ENCODE measurements around the gene SHTN1. TPM values are rescaled to one million over a fixed set of nuclear protein-coding genes. Genes with fewer than 3 reads are reported as not detected.

Gene SHTN1
- total RNA-seq, 2 donors from 2014 or later, result 0.19 to 0.31 TPM

DNA sequence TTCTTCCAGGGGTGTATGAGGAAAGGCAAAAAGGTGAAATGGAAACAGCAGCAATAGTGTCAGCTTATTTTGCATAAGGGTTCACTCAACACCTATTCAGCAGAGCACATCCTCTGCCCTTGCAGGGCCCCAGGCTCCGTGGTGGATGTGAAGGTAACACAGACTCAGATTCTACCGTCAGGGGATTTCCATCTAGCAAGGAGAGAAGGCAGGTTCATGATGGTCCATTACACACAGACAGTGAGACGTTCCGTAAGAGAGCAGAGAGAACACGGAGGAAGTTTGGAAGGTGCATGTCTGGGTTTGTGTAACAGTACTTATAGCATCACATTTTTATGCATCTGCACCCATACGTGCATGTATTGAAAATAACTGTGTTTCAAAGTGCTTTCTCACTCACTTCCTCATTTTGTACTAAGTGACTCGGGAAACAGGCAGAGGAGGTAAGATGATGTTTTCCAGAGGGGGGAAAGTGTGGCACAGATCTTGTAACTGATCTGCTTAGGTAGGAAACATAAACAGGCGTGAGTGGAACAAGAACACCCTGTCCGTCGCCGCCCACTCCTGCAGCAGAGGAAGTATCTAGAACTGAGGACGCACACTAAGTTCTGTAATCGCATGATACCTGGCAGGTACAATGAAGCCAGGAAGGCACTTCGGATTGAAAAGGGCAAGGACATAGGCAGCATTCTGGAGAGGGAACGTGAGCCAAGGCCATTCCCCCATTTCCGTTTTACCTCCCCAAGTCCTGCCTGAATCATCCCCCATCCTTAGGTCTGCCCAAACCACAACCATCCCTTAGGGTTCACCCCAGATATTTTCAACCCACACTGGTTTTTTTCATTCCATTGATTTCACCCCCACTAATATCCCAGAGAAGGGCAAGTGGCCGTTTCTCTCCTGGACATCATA, 156.7 kb downstream of the SHTN1 start:
- Mint-ChIP-seq H3K36me3 (ENCODE audit: insufficient read depth in 2 of 2) (peaks cover 0 to 6% of the 10 kb centered on the region in 2 donors), H3K27ac (no peak overlapping the region), H3K27me3 (ENCODE audit: low read depth) (peaks cover 66% of the 10 kb centered on the region), H3K4me3 (peak overlapping the region; percentile 53 to 65), H3K4me1 (ENCODE audit: low read depth) (peaks cover 14% of the 10 kb centered on the region), H3K9me3 (no peaks in the 10 kb centered on the region)
- DNase-seq (peak; percentile 31 to 47), ATAC-seq (replicated peaks in 1 of 2) (peak; percentile 89 to 90)

DNA sequence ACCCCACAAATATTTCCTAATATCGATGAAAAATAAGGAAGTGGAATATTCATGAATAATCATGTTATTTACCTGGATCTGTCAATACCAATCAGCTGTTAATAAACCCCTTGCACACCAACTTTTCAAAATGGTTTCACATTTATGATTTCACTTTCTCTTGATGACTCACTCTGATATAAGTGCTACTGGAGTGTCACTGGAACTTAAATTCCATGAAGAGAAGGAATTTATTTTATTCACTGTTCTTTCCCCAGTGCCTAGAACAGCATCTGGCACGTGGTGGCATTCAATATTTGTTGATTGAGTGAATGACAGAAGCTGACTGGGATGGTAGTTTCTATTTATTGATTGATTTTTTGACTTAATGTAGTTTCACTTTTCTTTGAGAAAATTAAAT, 159.2 kb downstream of the SHTN1 start:
- Mint-ChIP-seq H3K4me1 (ENCODE audit: low read depth) (peaks cover 14% of the 10 kb centered on the region), H3K9me3 (no peaks in the 10 kb centered on the region), H3K27ac (no peak overlapping the region), H3K27me3 (ENCODE audit: low read depth) (peaks cover 53% of the 10 kb centered on the region), H3K4me3 (no peak overlapping the region), H3K36me3 (ENCODE audit: insufficient read depth in 2 of 2) (peaks cover 0 to 3% of the 10 kb centered on the region in 2 donors)
- ATAC-seq (replicated peaks in 1 of 2) (no peak), DNase-seq (no peak)

DNA sequence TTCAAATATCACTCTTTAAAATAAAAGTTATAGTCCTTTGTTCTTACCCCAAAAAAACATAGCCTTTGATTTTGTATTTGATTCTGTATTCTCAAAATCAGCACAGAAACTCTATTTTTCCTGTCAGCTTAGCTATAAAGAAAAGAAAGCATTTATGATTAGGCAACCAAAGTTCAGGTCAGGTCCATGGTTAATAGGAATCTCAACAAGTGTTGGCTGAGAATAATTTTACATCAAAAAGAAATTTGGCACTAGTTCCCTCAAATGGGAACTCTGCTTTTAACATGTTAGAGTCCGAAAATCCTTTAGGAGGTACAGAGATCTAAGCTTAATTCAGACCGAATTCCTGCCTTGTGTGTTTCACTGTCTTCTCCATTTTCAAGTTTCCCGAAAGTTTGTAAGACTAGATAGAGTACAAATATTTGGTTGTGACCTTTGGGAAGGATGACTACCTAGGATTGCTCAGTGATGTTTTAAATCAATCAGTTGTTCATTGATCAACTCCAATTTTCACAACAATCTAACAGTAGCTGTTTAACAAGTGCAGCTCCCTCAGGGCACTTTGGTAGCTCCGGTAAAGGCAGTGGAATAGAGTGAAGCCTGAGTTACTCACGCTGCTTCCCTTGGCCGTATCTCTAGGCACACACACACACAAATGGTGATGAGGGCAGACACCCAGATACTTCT, 164.5 kb downstream of the SHTN1 start:
- H3K27me3 Mint-ChIP-seq (ENCODE audit: low read depth), result peaks cover 8% of the 10 kb centered on the region
- ATAC-seq (replicated peaks in 1 of 2), result no peak
- H3K4me1 Mint-ChIP-seq (ENCODE audit: low read depth), result no peaks in the 10 kb centered on the region
- H3K9me3 Mint-ChIP-seq, result no peaks in the 10 kb centered on the region
- H3K36me3 Mint-ChIP-seq (ENCODE audit: insufficient read depth in 2 of 2), result no peaks in the 10 kb centered on the region
- no peak for DNase-seq
- no peak overlapping the region for H3K4me3 Mint-ChIP-seq
- no peak overlapping the region for H3K27ac Mint-ChIP-seq

DNA sequence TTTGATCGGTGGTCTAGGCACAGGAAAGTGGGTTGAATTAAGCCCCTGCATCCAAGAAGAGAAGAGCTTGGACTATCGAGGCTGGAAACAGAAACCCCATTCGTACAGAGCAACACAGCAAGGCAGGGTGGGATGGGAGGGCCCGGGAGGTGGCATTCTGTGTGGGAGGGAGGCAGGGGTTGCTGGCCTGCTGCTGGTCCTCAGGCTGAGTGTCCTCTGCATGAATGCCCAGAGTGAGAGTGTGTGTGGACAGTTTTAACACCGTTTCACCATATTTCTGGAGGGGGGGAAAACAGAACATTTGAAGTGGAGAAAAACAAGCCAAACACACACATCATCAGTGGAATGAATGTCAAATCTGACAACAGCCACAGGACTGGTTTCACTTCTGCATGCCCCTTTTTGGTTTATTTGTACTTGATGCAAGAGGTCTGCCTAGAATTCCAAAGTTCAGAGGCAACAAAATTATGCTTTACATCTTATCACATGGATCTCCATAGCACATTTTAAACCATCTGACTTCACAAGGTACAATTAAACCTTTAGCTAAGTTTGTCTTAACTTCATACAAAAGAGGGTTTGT, 166.8 kb downstream of the SHTN1 start:
- Mint-ChIP-seq H3K27ac (no peak overlapping the region), H3K27me3 (ENCODE audit: low read depth) (peaks cover 4% of the 10 kb centered on the region), H3K9me3 (no peaks in the 10 kb centered on the region), H3K4me1 (ENCODE audit: low read depth) (no peaks in the 10 kb centered on the region), H3K4me3 (no peak overlapping the region), H3K36me3 (ENCODE audit: insufficient read depth in 2 of 2) (no peaks in the 10 kb centered on the region)
- ATAC-seq (replicated peaks in 1 of 2), result no peak
- no peak for DNase-seq

DNA sequence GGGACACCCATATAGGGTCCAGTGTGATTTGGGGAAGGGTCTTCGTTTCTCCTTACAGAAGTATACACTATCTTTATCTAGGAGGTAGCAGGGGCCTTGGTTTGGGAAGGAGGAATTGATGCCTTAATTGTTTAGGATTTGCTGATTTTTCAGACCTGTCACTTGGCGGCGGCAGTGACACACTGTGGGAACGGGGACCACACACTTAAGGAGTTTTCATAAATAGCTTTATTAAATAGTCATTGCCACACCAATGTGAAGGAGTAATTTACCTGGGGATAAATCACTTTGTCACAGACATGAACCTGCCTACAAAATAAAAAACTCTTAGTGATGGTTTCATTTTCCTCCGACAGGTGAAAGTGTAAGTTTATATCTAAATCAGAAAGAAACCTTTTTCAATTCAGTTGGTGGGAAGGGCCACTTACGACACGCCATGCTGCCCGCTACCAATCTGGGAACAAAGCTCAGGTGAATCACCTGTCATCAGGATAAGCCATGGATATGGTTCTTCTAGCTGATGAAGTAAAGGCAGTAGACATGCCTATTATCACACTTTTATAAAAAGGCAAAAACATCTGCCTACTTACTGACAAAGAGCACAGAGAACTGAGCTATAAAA, 168.0 kb downstream of the SHTN1 start:
- Mint-ChIP-seq H3K27me3 (ENCODE audit: low read depth) (peaks cover 2% of the 10 kb centered on the region), H3K36me3 (ENCODE audit: insufficient read depth in 2 of 2) (no peaks in the 10 kb centered on the region), H3K4me3 (no peak overlapping the region)

DNA sequence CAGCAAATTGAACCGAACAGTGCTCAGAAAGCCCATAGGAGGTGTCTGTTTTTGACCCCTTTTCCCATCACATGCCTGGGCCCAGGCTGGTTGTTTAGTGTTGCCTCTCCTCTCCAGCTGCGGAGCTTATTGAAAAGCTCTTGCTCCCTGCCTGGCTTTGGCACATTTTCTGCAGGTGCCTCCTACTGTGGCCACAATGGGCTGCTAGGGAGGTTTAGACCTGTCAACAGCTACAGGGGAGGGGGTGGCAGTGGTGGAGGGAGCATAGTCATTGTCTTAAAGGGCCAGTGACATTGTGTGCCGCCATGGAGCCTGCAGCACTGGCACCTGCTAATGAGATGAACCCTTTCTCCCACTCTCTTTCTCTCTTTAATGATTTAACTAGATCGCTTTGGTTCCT, 168.9 kb downstream of the SHTN1 start:
- H3K27me3 Mint-ChIP-seq (ENCODE audit: low read depth), result peaks cover 8% of the 10 kb centered on the region
- no peak for ATAC-seq (replicated peaks in 1 of 2)
- H3K4me3 Mint-ChIP-seq, result no peak overlapping the region
- H3K9me3 Mint-ChIP-seq, result peaks cover 0 to 2% of the 10 kb centered on the region in 2 donors
- no peak for DNase-seq
- no peaks in the 10 kb centered on the region for H3K4me1 Mint-ChIP-seq (ENCODE audit: low read depth)
- no peak overlapping the region for H3K27ac Mint-ChIP-seq
- H3K36me3 Mint-ChIP-seq (ENCODE audit: insufficient read depth in 2 of 2), result no peaks in the 10 kb centered on the region

More for the DNA sequence above, 168.0 kb downstream of the SHTN1 start:
- Mint-ChIP-seq H3K9me3 (no peaks in the 10 kb centered on the region), H3K27ac (no peak overlapping the region), H3K4me1 (ENCODE audit: low read depth) (no peaks in the 10 kb centered on the region)
- ATAC-seq (replicated peaks in 1 of 2) (no peak), DNase-seq (no peak)

DNA sequence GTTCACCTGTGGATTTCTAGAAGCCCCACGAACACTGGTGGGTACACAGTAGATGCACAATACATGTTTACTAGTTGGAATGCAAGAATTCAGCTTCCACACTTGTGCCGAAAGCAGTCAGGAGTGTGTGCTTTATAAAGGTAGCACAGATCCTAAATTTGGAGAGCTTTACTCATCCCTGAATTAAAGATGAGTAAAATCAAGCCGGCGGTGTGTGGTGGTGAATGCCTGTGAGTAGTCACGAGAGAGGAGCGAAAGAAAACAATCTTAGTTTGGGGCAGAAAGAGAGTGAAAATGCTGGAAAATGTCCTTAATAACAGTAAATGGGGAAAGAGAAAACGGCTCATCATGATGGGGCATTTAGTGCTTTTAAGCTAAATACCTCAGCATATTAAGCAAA, 169.3 kb downstream of the SHTN1 start:
- no peaks in the 10 kb centered on the region for H3K36me3 Mint-ChIP-seq (ENCODE audit: insufficient read depth in 2 of 2)
- peaks cover 8% of the 10 kb centered on the region for H3K27me3 Mint-ChIP-seq (ENCODE audit: low read depth)
- no peak overlapping the region for H3K27ac Mint-ChIP-seq
- peaks cover 0 to 2% of the 10 kb centered on the region in 2 donors for H3K9me3 Mint-ChIP-seq
- no peak for DNase-seq
- H3K4me3 Mint-ChIP-seq, result no peak overlapping the region
- no peaks in the 10 kb centered on the region for H3K4me1 Mint-ChIP-seq (ENCODE audit: low read depth)
- ATAC-seq (replicated peaks in 1 of 2), result no peak

DNA sequence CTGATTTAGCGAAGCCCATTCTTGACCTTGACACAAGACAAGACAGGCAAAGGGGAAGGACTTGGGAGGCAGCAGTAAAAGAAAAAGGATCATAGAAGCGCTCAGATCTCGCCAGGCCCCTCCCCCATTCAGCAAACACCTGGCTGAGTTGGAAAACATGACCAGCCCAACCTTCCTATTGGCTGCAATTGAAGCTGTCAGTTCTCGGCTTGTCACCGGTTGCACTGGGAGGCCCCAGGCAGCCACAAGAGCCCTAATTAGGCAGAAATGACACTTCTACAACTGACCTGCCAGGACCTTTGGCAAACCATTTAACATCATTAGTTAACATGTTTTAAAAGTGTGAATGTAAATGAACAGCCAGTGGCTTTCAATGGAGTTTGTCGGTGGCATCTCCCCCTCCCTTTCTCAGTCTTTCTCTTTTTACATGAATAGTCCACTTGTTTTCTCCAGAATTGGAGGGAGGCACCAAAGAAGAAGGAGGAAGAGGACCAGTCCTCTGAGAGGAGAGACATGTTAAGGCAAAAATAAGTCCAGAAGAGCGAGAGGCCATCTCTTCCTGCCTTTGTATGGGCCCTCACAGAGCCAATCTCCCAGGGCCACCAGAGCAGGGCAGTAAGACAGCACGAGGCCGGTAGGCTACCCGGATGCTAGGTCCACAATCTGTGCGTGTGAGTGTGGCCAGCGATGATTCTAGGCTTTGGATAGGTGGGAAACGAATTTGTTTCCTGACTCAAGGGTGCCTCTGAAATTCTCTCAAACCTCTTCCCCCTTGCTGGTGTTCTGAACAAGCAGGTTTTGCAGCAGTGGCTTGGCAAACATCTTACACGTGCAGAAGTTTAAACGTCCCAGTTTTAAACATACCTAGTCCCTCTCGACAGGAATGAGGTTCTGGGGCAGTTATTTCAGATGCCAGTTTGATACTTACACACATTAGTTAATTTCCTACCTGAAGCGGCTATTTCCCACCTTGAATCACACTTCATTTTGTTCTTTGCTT, 170.7 kb downstream of the SHTN1 start:
- H3K4me3 Mint-ChIP-seq, result no peak overlapping the region
- H3K4me1 Mint-ChIP-seq (ENCODE audit: low read depth), result no peaks in the 10 kb centered on the region
- H3K9me3 Mint-ChIP-seq, result peaks cover 0 to 2% of the 10 kb centered on the region in 2 donors
- H3K27me3 Mint-ChIP-seq (ENCODE audit: low read depth), result peaks cover 8% of the 10 kb centered on the region
- no peaks in the 10 kb centered on the region for H3K36me3 Mint-ChIP-seq (ENCODE audit: insufficient read depth in 2 of 2)
- ATAC-seq (replicated peaks in 1 of 2) (no peak), DNase-seq (no peak)
- H3K27ac Mint-ChIP-seq, result no peak overlapping the region

DNA sequence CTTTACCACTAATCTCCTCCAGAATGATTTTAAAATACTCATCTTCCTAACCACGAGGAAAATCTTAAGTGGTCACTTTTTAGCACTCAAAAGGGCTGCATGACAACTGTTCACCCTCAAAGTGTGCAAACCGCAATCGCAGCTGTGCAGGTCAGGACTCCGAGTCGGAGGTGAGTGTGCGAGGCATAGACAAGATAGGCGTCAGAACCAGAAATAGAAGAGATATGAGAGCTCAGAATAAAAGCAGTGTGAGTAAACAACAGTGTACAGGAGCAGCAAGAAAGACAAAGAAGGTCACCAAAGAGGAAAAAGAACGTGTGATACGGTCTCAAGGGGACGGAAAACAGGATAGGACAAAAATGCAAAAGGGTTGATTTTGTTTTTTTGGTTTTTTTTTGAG, 173.2 kb downstream of the SHTN1 start:
- no peaks in the 10 kb centered on the region for H3K4me1 Mint-ChIP-seq (ENCODE audit: low read depth)
- no peaks in the 10 kb centered on the region for H3K36me3 Mint-ChIP-seq (ENCODE audit: insufficient read depth in 2 of 2)
- DNase-seq (no peak), ATAC-seq (replicated peaks in 1 of 2) (no peak)
- peaks cover 0 to 2% of the 10 kb centered on the region in 2 donors for H3K9me3 Mint-ChIP-seq
- peaks cover 8% of the 10 kb centered on the region for H3K27me3 Mint-ChIP-seq (ENCODE audit: low read depth)
- H3K27ac Mint-ChIP-seq, result no peak overlapping the region
- no peak overlapping the region for H3K4me3 Mint-ChIP-seq

Other genes with a start within 250 kb of the SHTN1 start
- gene ENO4, start 155.7 kb downstream of the SHTN1 start, total RNA-seq, result not detected
- not detected for gene VAX1, start 133.1 kb upstream of the SHTN1 start, total RNA-seq
- not detected for gene KCNK18, start 192.3 kb upstream of the SHTN1 start, total RNA-seq
- gene SLC18A2, start 235.9 kb upstream of the SHTN1 start, total RNA-seq, result under 1 TPM in 1 of 2 donors, not detected in 1; 0.12 TPM

Measured in activated T-cell treated with anti-CD3 and anti-CD28 coated beads, Interleukin-2, amount 50 U/mL, for 72 hours (primary cell).